Measurements from ENCODE around the gene IRS2. TPM values are rescaled to one million over a fixed set of nuclear protein-coding genes. Genes with fewer than 3 reads are reported as not detected.

The IRS2 gene
- total RNA-seq, 4 donors from 2014 or later = 5.0 to 24.6 (median 7.5) TPM

DNA sequence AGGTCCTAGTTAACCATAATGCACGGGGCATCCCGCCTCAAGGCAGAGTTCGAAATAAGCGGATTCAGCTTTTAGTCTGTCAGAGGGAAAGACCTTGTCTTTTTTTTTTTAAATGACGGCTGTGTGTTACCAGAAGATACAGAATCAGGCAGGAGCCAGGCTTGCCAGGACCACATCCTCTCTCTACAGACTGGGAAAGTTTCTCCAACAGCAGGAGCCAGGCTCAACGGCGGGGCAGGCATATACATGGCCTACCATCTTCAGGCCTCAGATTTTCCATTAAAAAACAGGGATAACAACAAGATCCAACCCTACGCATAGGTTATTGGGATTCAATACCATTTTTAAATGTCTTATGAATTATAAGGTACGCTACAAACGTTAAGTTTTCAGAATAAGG lies 17.8 kb downstream of the IRS2 start:
- peaks cover 0 to 29% (median 0%) of the 10 kb centered on the region in 3 donors for H3K36me3 ChIP-seq
- no peaks in the 10 kb centered on the region for H3K9me3 ChIP-seq
- WGBS, 2 donors = 89 to 92% methylated on average over 9 to 10 of the region's 10 CpGs
- DNase-seq = no peak
- TF ChIP-seq, protein P1, sequence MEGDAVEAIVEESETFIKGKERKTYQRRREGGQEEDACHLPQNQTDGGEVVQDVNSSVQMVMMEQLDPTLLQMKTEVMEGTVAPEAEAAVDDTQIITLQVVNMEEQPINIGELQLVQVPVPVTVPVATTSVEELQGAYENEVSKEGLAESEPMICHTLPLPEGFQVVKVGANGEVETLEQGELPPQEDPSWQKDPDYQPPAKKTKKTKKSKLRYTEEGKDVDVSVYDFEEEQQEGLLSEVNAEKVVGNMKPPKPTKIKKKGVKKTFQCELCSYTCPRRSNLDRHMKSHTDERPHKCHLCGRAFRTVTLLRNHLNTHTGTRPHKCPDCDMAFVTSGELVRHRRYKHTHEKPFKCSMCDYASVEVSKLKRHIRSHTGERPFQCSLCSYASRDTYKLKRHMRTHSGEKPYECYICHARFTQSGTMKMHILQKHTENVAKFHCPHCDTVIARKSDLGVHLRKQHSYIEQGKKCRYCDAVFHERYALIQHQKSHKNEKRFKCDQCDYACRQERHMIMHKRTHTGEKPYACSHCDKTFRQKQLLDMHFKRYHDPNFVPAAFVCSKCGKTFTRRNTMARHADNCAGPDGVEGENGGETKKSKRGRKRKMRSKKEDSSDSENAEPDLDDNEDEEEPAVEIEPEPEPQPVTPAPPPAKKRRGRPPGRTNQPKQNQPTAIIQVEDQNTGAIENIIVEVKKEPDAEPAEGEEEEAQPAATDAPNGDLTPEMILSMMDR (IDR thresholded peaks at IDR 0.05) = no peak
- TF ChIP-seq POLR2A (IDR thresholded peaks at IDR 0.05) = no peak
- H3K4me3 ChIP-seq = no peak overlapping the region
- H3K27ac ChIP-seq = no peak overlapping the region
- H3K4me1 ChIP-seq = peaks cover 5 to 30% (median 7%) of the 10 kb centered on the region in 3 donors
- no peaks in the 10 kb centered on the region for H3K27me3 ChIP-seq
- intact Hi-C loops (cut with DNase I) = no loop called here

DNA sequence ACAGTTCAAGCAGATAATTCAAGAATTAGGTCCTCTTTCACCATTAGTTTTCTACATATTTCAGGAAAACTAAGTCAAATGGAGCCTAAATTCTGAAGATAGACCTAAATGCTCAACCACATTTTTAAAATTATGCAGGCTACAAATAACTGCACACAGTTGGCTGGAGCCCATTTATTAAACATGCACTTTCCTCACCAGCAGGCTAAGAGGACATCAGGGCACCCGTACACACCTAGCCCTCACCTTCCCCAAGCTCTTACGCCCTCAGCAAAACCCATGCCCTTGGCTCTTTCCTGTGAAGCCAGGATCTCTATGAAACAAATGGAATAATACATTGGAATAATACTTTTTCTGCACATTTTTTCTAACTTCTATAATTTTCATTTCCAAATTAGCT lies 18.2 kb downstream of the IRS2 start:
- no peak for TF ChIP-seq POLR2A (IDR thresholded peaks at IDR 0.05)
- TF ChIP-seq, protein P1 (IDR thresholded peaks at IDR 0.05) = no peak
- no peaks in the 10 kb centered on the region for H3K27me3 ChIP-seq
- peaks cover 5 to 31% (median 7%) of the 10 kb centered on the region in 3 donors for H3K4me1 ChIP-seq
- intact Hi-C loops (cut with DNase I) = no loop called here
- DNase-seq = no peak
- WGBS, 2 donors = 86 to 91% methylated on average over 2 of the region's 2 CpGs
- H3K4me3 ChIP-seq = no peak overlapping the region
- H3K9me3 ChIP-seq = no peaks in the 10 kb centered on the region
- H3K27ac ChIP-seq = no peak overlapping the region
- H3K36me3 ChIP-seq = peaks cover 0 to 29% (median 0%) of the 10 kb centered on the region in 3 donors

DNA sequence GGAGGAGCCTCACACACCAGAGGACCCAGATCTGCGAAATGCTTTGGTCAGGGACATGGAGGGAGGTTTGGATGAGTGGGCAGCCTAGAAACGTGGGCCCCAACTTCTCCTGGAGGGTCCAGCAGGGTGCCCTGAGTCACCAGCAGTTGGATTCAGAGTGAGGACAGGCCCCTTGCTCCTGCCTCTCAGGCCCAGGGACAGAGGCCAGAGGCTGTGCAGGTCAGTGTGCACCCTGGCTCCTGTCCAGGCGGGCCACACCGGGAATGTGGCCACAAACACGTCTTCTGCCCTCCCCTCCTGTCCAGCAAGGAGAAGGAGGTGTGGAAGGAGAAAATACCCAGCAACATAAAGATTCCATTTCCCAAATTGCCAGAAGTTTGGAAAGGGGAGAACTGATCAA lies 19.4 kb downstream of the IRS2 start:
- no peak overlapping the region for H3K27ac ChIP-seq
- H3K36me3 ChIP-seq = peaks cover 0 to 25% (median 0%) of the 10 kb centered on the region in 3 donors
- peaks cover 5 to 41% (median 7%) of the 10 kb centered on the region in 3 donors for H3K4me1 ChIP-seq
- intact Hi-C loops (cut with DNase I) = no loop called here
- H3K27me3 ChIP-seq = no peaks in the 10 kb centered on the region
- no peaks in the 10 kb centered on the region for H3K9me3 ChIP-seq
- no peak for TF ChIP-seq POLR2A (IDR thresholded peaks at IDR 0.05)
- TF ChIP-seq, protein P1 (IDR thresholded peaks at IDR 0.05) = no peak
- no peak for DNase-seq
- WGBS, 2 donors = 25 to 63% methylated on average over 1 to 4 of the region's 5 CpGs
- no peak overlapping the region for H3K4me3 ChIP-seq

DNA sequence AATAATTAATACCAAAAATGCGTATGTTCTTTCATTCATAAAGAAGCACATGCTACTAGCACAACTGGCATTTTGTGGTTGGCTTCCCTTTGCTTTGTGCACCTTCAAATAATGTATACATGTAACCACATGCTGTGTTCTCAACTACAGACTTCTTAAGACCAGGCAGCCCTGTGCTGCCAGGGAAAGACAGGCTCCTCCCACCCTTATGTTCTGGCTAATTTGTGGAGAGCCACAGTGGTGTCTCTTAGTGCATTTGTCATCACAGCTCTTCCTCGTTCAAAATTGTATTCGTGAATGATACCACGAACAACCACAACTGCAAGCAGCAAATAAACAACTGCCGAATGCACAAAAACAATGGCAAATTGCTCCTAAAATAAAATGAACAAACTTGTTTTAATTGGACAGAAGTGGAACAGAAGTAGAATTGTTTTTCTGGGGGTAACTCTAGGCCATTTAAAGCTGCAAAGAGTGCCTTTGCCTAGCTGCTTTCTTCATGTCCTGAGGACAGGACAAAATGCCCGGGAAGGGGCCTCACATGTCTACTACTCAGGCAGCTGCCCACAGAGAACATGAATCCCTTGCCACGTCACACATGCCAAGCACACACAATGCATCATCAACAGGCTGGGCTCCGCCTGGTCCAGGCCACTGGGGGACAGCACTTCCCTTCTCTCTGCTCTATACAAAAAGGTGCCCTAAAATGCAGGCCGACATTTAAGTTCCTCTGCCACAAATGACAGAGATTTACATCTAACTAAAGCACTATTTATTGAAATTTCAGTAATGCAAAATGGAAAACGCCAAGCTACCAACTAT lies 21.7 kb downstream of the IRS2 start:
- H3K4me3 ChIP-seq = no peak overlapping the region
- peaks cover 5 to 50% (median 7%) of the 10 kb centered on the region in 3 donors for H3K4me1 ChIP-seq
- H3K9me3 ChIP-seq = no peaks in the 10 kb centered on the region
- H3K27me3 ChIP-seq = no peaks in the 10 kb centered on the region
- no peak for DNase-seq
- TF ChIP-seq POLR2A (IDR thresholded peaks at IDR 0.05) = no peak
- TF ChIP-seq, protein P1 (IDR thresholded peaks at IDR 0.05) = no peak
- intact Hi-C loops (cut with DNase I) = no loop called here
- H3K27ac ChIP-seq = no peak overlapping the region
- 49 to 54% methylated on average over 10 of the region's 10 CpGs for WGBS, 2 donors
- H3K36me3 ChIP-seq = peaks cover 0 to 6% (median 0%) of the 10 kb centered on the region in 3 donors

DNA sequence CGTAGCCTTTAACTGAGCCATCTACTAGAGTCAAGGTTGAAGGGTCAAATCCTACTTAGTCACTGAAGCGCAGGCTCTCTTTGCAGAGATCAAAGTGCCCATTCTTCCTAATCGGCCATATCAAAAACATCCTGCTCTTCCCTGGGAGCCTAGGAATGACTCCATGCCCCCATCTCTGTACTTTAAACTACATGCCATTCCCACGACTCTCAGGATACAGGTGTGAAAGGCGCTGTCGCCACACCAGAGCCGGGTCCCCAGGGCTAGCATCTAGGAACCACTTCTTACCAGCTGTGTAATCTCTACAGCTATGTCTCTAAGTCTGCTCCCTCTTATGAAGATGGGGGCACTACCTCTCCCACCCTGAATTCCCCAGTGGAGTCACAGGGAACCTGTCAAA lies 22.3 kb downstream of the IRS2 start:
- Histone ChIP-seq H3K36me3 (peaks cover 0 to 6% (median 0%) of the 10 kb centered on the region in 3 donors), H3K9me3 (no peaks in the 10 kb centered on the region), H3K27me3 (no peaks in the 10 kb centered on the region), H3K4me1 (peaks cover 5 to 50% (median 7%) of the 10 kb centered on the region in 3 donors), H3K27ac (no peak overlapping the region), H3K4me3 (no peak overlapping the region)
- DNase-seq = no peak
- intact Hi-C loops (cut with DNase I) = no loop called here
- WGBS, 2 donors = 71 to 87% methylated on average over 7 of the region's 7 CpGs
- TF ChIP-seq, protein P1 (IDR thresholded peaks at IDR 0.05) = no peak
- TF ChIP-seq POLR2A (IDR thresholded peaks at IDR 0.05) = no peak
